HCT116 (cell line): ENCODE results near the gene IQCM.

Experiments
- CTCF ChIP-seq, 3 experiments: fragments of 200-600 bp in 1 of 3; sonication (generic) in 1 of 3; IDR thresholded peaks in 2 of 3; conservative IDR thresholded peaks in 1 of 3; 2 replicates each; pipeline ENCODE4 v1.5.1; 2012 to 2017; ENCODE audit warnings: low read depth in 2 of 3, low read length in 2 of 3, antibody characterized with exemption in 1 of 3, borderline replicate concordance in 1 of 3, control low read depth in 1 of 3, mild to moderate bottlenecking in 1 of 3, mixed read lengths in 1 of 3, mixed run types in 1 of 3, moderate library complexity in 1 of 3; ENCODE audit not compliant: insufficient read depth in 1 of 3
- EGR1 ChIP-seq: IDR thresholded peaks from 2 replicates; pipeline ENCODE4 v1.6.1; 2012; ENCODE audit warnings: low read depth
- EZH2 ChIP-seq: fragments of 200-600 bp; sonication (generic); IDR thresholded peaks from 2 replicates; pipeline ENCODE4 v1.6.1; 2017; ENCODE audit warnings: antibody characterized with exemption, mixed run types
- EZH2phosphoT487 ChIP-seq: fragments of 200-600 bp; IDR thresholded peaks from 2 replicates; pipeline ENCODE4 v1.6.1; 2018; ENCODE audit warnings: antibody characterized with exemption, borderline replicate concordance
- JUND ChIP-seq: IDR thresholded peaks from 2 replicates; pipeline ENCODE4 v1.6.1; 2012
- POLR2A ChIP-seq: IDR thresholded peaks from 2 replicates; pipeline ENCODE4 v1.7.0; 2011; ENCODE audit warnings: borderline replicate concordance; ENCODE audit not compliant: insufficient read depth, insufficient read length; ENCODE audit errors: extremely low read depth
- SIN3A ChIP-seq: IDR thresholded peaks from 2 replicates; pipeline ENCODE4 v1.6.1; 2012; ENCODE audit warnings: low read depth
- YY1 ChIP-seq: IDR thresholded peaks from 2 replicates; pipeline ENCODE4 v1.6.1; 2011; ENCODE audit warnings: low read length, low read depth, moderate library complexity, mild to moderate bottlenecking; ENCODE audit not compliant: insufficient replicate concordance; ENCODE audit errors: extremely low read depth

- no peak for TF ChIP-seq SIN3A
- no peak for TF ChIP-seq EGR1
- no peak for TF ChIP-seq CTCF (IDR thresholded peaks at IDR 0.05 in 2 of 3, conservative IDR thresholded peaks at IDR 0.05 in 1 of 3; ENCODE audit: borderline replicate concordance in 1 of 3, insufficient read depth in 1 of 3, low read depth in 2 of 3, low read length in 2 of 3)
- no peak for TF ChIP-seq JUND
- TF ChIP-seq EZH2: no peak
- TF ChIP-seq POLR2A: no peak
- TF ChIP-seq YY1: no peak
- TF ChIP-seq EZH2phosphoT487: no peak
Measured at GRCh38 chr4:149746276-149746675, 69.4 kb downstream of the IQCM start.
